GM21447 (cell line): ENCODE measurements around the gene RPS6KA3.
"Not testable (repeated sequence)": the region's sequence is repeated elsewhere in the genome, so short reads cannot be mapped to it uniquely, and the experiment has no call there.

ENCODE experiments used
- ATAC-seq: cut with Tn5 transposase; IDR thresholded peaks from one replicate; pipeline ENCODE4 v1.9.1; 2021; ENCODE audit not compliant: unreplicated experiment

The RPS6KA3 gene

GRCh38 chrX:20224814-20225487 is 41.8 kb downstream of the RPS6KA3 start:
- ATAC-seq = peak; percentile 92

- ATAC-seq = no peak
These were observed 44.8 kb downstream of the RPS6KA3 start for GRCh38 chrX:20221902-20222301.

GRCh38 chrX:20218836-20219505 is 47.7 kb downstream of the RPS6KA3 start:
- ATAC-seq = no peak

GRCh38 chrX:20217906-20218305 is 48.8 kb downstream of the RPS6KA3 start:
- ATAC-seq = no peak

- no peak for ATAC-seq
These were observed 49.4 kb downstream of the RPS6KA3 start for GRCh38 chrX:20217271-20217670.

GRCh38 chrX:20215565-20215964 is 51.1 kb downstream of the RPS6KA3 start:
- ATAC-seq = no peak

- peak; percentile 97 for ATAC-seq
These were observed 54.1 kb downstream of the RPS6KA3 start for GRCh38 chrX:20212486-20213089.

- ATAC-seq = no peak
These were observed 55.4 kb downstream of the RPS6KA3 start for GRCh38 chrX:20211261-20211786.

GRCh38 chrX:20205927-20206708 is 60.6 kb downstream of the RPS6KA3 start:
- ATAC-seq = peak; percentile 97

GRCh38 chrX:20204351-20204750 is 62.4 kb downstream of the RPS6KA3 start:
- no peak for ATAC-seq

GRCh38 chrX:20197641-20198210 is 69.0 kb downstream of the RPS6KA3 start:
- no peak for ATAC-seq

GRCh38 chrX:20189171-20189570 is 77.5 kb downstream of the RPS6KA3 start:
- ATAC-seq = no peak

- no peak for ATAC-seq
These were observed 84.9 kb downstream of the RPS6KA3 start for GRCh38 chrX:20181598-20182329.

GRCh38 chrX:20177093-20177492 is 89.6 kb downstream of the RPS6KA3 start:
- no peak for ATAC-seq

GRCh38 chrX:20173856-20174255 is 92.9 kb downstream of the RPS6KA3 start:
- no peak for ATAC-seq

- no peak for ATAC-seq
These were observed 93.4 kb downstream of the RPS6KA3 start for GRCh38 chrX:20173313-20173712.

GRCh38 chrX:20171887-20172286 is 94.8 kb downstream of the RPS6KA3 start:
- no peak for ATAC-seq

GRCh38 chrX:20162516-20162915 is 104.2 kb downstream of the RPS6KA3 start:
- ATAC-seq = not testable (repeated sequence)

GRCh38 chrX:20159797-20160385 is 106.8 kb downstream of the RPS6KA3 start:
- no peak for ATAC-seq

GRCh38 chrX:20151689-20152088 is 115.0 kb downstream of the RPS6KA3 start:
- ATAC-seq = no peak
